Mucosa of gallbladder (tissue), 1 donor: ENCODE data around the gene OR6B2. TPM values are rescaled to one million over a fixed set of nuclear protein-coding genes. Genes with fewer than 3 reads are reported as not detected.

Experiments
- total RNA-seq: library from RNA; stranded (reverse); gene quantifications from one replicate; pipeline ENCODE4 v1.2.1, GENCODE V29; 2021
- donor health status: DM: no; HTN: no; CAD: no.

OR6B2 gene
- total RNA-seq, 1 donor from 2014 or later: not detected

Other genes starting within 250 kb of the OR6B2 start
- 103 TPM for gene NDUFA10, start 5.1 kb downstream of the OR6B2 start, total RNA-seq
- not detected for gene OR6B3, start 23.1 kb upstream of the OR6B2 start, total RNA-seq
- 121 TPM for gene COPS9, start 105.9 kb upstream of the OR6B2 start, total RNA-seq
- not detected for gene OTOS, start 110.2 kb upstream of the OR6B2 start, total RNA-seq